CD4-positive, alpha-beta T cell treated with Interleukin-15 for 1 hour (primary cell): ENCODE measurements around the gene DDX10.

ENCODE experiments used
- DNase-seq: peaks from one replicate; pipeline ENCODE4 v3.0.0-alpha.2; 2020

DDX10 gene

DNA sequence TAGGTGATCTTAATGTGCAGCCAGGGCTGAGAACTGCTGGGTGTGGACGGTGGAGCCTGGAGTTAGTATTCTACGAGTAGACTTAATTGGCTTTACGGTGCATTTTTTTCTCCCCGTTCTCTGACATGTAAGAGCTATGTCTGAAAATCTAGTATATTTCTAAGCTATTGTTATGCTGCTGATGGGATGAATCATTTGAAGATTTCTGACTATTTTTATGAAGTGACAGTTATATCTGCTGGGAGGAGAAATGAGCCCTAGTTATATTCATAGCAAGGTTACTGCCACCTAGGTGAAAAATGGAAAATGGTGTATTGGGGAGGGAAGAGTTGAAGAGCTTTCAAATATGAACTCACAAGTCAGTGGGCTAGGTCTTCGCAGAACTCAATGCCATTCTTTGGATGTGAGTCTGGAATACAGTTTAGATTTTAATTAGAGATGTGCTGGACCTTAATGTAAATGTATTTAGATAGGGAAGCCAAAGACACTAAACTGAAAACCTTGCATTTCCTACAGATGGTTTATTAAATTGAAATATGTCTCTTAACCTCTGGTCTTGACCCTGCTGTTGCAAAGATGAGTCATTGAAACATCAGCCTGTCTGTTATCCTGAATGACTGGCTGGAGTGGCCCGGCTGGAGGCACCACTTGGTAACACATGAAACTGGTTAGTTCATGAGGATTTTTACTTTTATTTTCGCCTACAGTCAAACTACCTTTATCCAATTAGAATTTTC, 293.7 kb downstream of the DDX10 start:
- no peak for DNase-seq

DNA sequence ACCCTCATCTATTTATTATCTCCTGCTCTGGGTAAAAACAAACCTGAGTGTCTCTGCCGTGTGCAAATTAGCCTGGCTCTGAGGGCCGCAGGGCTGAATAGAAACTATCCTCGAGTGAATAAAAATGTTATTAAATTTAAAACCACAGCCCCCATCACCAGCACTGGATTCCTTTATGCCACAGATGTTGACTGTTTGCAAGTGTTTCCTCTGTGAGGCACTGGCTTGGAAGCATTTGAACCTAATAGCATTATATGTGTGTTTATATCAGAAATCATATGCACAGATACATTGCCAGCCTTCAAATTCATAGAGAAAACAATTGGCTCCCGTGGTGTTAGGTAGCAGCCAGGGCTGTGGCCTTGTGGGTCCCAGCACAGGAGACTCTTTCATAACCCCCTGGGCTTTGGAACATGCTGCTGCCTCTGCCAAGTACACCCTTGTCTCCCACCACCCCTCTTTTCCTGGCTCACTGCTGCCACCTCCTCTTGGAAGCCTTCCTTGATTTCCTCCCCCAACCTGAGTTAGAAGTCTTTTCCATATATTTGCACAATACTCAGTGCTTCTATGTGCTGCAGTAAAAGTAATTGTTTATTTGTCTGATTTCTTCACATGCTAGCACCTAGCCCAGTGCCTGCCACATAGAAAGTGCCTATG, 294.4 kb downstream of the DDX10 start:
- DNase-seq = no peak

DNA sequence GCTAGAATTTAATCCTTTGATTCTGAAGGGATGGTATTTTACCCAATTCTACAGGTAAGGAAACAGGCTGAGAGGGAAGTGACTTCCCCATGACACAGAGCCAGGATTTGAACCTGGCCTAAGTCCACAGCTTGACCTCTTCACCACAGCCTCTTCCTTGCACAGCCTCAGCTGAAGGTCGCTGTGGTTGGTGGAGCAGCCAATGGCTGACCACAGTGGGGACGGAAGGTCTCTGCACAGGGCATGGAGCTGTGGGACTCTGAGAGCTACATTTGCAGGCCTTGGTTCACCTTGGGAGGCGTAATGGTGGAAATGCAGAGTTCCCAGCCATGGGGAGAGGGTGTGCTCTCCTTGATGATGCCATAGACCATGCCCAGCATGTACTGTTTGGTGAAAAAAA, 295.0 kb downstream of the DDX10 start:
- DNase-seq = no peak

DNA sequence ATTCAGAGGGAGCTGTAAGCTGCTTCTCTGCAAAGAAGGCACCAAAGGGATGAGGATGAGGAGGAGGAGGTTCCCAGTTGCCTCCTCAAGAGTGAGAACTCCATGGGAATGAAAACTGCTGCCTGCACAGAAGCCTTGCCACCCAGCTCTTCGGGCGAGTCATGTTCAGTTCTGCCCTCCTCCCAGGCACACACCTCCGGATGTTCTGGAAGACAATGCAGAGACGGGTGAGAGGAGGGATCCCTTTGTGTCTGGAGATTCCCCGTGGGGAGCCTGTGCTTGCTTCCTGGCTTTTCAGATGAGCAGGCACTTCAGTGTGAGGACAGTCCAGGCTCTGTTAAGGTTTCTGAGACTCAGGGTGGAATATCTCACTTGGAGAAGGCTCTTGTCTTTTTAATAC, 295.6 kb downstream of the DDX10 start:
- no peak for DNase-seq

DNA sequence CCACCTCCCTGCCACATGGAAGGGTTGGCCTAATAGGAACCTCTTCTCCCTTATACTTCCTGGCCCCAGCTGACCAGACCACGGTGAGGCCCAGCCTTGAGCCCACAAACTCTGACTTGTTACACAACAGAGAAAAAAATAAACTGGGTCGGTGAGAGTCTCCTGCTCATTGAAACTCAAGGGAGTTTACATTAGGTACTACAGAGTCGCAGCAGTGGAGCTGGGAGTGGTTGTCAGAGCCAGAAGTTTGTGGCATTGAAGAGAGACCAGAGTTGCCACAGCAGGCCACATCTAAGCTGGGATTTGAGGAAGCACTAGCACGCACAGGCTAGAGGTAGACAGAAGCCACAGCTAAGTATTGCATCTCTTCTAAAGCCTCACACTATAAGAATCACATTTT, 296.2 kb downstream of the DDX10 start:
- no peak for DNase-seq

DNA sequence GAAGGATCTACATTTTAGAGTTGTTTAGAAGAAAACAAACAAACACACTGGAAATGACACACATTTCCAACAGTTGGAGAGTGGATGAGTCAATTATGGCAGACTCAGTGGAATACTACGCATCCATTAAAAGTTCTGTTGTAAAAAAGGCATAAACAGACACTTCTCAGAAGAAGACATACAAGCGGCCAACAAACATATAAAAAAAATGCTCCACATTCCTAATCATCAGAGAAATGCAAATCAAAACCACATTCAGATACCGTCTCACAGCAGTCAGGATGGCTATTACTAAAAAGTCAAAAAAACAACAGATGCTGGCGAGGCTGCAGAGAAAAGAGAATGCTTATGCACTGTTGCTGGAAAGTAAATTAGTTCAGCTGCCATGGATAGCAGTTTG, 298.2 kb downstream of the DDX10 start:
- DNase-seq = no peak

DNA sequence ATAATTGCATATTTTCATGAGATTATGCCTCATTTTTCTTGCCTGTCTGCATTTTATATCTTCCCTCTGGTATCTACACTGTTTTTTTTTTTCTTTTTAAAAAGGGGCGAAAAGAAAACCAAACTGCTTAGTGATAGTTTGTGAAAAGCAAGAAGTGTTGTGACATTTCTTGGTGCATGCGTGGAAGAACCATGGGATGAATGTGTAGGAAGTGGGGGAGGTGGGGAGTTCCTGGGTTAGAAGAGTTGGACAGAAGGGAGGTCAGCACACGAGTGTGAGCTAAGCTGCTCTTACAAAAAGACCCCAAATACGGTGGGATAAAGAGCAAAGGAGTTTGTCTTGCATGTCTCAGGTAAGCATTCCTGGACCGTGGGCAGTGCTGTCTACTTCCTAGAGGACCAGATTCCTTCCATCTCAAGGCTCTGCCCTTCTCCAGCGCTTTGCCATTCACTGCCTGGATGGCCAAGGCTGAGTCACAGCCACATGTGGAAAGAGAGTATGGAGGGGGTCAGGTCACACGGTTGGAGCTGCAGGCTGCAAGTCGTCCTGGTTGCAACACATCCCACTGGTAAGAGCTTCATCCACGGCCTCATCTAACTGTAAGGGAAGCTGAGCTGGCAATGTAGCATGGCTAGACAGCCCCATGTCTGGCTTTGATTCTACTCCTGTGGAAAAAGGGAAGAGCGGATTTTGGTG, 300.6 kb downstream of the DDX10 start:
- no peak for DNase-seq

DNA sequence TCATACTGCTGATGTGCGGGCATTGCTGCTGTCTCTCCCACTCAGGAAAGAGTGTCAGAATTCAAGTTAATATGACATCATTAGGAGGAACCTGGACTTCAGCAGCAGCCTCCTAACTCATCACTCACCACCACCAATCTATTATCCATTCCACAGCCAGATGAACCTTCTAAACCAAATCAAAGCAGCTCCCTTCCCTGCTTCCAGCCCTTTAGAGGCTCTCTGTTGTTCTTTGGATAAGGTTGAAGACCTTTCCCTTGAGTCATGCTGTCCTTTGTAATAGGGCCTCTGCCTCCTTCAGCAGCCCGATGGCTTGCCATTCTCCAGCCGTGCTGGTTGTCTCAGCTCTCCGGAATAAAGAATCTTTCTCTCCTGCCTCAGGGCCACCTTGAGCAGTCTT, 301.3 kb downstream of the DDX10 start:
- DNase-seq = no peak

DNA sequence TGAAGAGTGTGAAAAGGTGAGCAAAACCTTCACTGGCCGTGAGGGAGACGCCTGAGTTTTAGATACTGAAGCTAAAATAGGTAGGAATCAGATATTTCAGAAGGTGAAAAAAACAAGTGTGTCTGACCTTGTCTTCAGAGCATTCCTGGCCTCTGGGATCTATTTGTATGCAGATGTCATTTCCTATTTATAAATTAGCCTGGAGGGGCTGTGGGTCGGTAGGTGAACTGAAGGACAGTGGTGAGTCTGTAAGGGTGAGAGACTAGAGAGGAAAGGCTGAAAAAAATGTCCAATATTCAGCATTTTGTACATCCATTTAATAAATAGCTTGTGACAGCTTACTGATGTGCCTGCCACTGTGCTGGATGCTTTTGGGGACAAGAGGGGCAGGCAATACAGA, 302.1 kb downstream of the DDX10 start:
- DNase-seq = no peak

DNA sequence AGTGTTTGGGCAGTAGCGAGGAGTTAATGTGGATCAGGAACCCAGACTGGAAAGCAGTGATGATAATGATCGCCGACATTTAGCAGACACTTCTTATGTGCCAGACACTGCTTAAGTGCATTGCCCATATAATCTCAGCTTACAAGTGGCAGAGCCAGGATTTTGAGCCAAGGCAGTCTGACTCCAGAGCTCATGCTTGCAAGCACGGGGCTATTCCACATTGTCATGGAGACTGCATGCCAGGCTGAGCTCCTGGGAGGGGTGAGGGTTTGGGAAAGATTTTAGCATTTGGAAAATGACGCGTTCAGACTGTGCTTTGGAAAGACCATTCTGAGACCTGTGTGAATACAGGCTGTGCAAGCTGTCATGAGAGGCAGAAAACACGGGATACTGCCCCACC, 302.7 kb downstream of the DDX10 start:
- DNase-seq = no peak

DNA sequence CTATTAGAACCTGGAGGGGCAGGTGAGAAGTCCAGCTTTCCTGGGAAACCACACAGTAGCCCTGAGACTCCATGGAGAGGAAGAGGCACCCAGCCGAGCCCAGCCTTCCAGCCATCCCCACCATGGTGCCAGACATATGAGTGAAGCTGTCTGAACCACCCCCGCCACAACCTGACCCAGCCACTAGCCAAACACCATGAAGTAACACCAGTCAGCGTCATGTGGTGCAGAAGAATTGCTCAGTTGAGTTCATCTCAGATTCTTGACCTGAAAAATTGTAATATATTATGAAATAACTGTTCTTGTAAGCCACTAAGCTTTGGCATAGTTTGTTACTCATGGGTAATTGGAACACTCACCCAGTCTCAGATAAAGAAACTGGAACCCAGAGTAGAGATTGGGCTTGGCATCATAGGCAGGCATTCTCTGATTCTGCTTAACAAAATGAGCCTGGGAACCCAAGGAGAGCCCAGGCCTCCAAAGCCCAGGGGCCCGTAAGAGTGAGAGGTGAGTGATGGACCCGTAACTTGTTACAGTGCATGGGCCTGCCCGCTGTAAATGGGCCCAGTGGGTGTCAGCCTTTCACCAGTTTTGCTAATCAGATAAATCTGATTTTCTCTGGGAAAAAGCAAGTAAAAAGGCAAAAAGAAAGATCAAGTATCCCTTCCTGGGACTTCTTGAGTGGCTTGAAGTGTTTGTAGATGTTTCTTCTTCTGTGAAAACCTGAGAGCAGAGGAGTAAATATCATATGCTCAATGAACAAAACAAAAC, 305.5 kb downstream of the DDX10 start:
- DNase-seq = no peak

DNA sequence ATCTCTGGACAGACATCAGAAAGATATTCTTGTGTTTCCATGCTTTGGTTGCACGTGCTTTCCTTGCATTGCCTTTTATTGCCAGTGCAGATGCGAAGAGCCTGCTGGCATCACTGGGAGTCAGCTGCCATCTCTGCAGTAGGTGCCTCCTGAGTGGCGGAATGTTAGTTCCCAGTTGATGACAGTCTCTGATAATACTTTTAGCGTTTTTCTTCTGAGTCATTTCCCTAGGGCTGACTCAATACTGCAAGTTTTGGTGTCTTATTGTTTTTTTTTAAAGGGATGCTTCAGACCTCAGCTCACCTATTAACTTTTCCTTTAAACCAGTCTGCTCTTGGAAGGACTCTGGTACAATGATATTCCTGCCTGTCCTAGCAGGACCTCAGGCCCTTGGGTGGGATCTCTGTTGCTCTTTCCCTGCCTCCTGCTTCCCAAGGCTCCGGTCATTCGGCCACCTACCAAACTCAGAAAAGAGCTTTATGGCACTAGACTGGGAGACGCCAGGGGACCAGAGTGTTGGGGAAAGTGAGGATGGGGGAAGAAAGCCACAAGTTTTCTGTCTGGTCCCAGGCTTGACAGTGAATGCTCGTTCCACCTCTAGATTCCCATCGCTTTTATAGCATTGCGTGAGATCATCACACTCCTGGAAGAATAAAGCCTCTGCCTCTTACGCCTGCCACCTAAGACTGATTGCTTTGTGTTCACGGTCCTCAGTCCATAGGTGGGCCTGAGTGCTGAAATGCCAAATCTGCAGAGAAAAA, 308.7 kb downstream of the DDX10 start:
- DNase-seq = no peak

DNA sequence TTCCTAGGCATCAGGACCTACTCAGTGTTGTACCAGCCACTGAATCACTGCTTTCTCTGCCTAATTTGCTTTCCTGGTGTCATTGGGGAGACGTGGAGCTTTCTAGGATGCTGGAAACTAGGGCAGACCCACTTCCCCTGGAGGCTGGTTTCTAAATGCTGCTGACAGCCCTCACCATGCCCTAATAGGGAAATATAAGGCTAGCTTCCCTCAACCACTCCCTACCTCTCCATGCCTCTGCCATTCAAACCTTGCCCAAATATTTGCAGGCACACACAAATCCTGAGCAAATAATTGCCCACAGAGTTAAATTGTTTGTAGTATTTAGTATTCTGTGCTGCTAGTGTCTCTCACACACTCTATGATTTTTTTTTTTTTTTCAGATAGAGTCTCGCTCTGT, 310.2 kb downstream of the DDX10 start:
- DNase-seq = no peak

DNA sequence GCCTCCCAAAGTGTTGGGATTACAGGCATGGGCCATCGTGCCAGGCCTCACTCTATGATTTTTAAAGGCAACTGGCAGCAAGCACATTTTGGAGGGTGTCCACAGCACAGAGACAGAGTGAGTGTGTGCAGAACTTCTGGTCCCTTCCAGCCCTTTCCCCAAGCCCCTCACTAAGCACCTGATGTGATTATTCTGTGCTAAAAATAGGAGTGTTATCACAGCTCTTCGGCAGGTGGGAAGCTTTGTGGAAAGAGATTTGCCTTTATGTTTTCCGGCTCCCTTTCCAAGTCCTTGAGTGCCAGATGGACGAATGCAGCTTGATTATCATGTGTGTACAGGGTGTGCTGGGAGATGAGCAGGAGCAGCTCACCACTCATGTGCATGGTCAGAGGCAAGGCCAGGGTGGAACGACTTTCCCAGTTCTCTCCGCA, 310.8 kb downstream of the DDX10 start:
- no peak for DNase-seq

DNA sequence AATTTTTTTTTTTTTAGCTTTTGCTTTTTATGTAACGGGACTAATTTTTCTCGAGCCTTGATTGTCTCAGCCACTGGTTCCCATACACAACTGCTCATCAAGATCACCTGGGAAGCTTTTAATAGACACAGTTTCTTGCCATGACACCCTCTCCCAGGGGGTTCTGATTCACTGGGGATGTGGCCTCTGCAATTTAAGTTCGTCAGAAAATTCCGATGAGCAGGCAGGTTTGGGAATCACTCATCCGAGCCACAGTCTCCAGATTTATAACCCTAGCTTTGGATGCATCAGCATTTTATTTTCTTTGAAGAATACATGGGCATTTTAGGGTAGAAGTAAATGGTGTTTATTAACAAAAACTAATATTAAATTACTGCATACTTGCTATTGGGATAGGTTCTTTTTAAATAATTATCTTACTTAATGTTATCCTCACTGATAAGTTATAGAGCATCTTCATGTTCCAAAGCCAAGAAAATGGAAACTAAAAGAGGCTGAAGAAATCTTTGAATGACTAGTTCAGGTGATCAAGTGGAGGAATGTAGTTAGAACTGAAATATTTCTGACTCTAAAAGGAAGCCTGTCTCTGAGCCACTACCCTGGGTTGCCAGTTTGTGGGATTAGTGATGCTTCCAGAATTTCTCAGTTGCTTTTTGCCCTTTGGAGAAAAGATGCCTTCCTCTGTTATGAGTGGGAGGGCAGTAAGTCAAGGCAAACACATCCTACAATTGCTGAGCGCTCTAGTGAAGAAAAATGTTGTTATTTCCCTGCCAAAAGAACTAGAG, 319.0 kb downstream of the DDX10 start:
- DNase-seq = no peak

DNA sequence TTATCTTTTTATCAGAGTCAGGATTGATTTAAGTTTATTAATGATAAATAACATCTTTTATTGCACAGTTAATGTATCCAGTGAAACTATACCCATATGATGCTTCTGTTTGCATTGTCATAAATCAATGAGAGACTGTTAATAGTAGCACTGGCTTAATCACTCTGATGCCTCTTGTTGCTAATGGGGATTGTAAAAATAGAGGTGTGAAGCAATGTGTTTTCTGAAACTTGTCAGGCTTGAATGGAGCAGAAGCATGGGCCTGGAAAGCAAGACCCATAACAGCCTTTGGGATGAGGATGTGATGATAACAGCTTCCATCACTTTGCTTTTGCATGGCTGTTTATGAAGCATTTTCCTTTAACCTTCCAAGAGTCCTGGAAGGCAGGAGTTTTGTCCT, 319.7 kb downstream of the DDX10 start:
- no peak for DNase-seq

DNA sequence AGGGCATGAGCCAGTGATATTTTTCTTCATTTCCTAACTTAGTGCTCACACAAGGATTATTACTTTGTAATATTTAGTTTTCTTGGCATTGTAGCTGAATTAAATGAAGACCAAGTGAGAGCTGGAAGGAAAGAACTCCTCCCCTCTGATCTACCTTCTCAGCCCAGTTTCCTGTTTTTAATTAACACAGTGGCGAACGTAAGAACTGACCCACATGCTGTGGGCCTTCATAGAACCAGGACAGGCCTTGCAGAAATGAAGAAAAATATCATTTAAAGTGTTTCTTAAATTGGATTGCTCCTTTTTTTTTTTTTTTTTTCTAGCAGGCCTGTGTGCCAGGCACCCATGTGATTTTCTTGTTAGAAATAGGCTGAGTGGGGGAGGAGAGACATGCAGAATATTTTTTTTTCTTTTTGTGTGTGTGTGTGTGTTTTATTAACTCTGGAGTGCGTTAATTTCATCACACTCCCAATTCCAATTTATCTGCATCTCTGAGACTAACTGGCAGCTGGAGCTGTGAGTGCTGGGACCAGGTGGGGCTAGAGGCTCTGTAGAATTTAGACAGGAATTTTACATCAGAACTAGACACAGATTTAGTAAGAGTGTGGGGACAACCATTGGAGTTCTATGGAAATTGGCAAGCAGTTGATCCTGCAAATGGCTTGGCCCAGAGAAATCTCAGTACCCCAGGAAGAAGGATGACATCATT, 320.5 kb downstream of the DDX10 start:
- no peak for DNase-seq

DNA sequence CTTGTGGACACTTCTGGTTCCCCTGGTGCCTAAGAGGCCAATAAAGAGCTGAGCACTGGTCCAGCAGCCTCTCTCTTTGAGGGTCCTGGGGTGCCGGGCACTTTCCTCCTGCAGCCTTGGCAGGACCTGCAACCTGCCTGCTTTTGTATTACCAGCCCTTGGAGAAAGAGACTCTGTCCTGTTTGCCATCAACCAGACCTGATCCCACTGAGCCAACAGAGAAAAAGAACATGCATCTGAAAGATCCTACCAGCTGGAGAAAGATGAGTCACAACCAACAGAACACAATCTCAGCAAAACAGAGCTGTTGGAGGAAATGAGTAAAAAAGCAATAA, 321.0 kb downstream of the DDX10 start:
- no peak for DNase-seq
